HL-60/S4 (cell line): ENCODE results near the gene CTIF.

Source experiments
- in situ Hi-C: fragments of 300-500 bp; cut with MboI; formaldehyde crosslinking; loops from 2 replicates; pipeline ENCODE4 v1.14.3; 2022; ENCODE audit warnings: low sequenced_read_pairs

CTIF gene

GRCh38 chr18:48617844-48618497, 79.1 kb downstream of the CTIF start:
- in situ Hi-C loops, result no loop called here

DNA sequence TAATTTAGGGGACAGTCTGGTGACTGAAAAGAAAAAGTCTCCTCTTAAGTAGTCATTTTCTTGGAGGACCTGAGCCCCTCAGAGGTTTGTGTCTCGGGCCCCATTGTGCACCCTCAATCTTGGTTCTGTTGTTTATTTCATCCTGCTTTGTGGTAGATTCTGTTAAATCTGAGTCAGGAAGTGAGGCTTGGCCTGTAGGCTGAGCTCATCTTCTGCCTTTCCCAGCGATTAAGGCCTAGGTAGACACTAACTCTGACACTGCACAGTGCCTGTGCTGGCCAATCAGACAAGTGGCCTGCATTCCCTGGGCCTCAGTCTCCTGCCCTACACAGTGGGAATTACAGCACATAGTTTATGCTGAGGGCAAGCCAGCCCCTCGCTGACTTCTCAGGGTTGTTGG, 80.2 kb downstream of the CTIF start:
- in situ Hi-C loops, result no loop called here

DNA sequence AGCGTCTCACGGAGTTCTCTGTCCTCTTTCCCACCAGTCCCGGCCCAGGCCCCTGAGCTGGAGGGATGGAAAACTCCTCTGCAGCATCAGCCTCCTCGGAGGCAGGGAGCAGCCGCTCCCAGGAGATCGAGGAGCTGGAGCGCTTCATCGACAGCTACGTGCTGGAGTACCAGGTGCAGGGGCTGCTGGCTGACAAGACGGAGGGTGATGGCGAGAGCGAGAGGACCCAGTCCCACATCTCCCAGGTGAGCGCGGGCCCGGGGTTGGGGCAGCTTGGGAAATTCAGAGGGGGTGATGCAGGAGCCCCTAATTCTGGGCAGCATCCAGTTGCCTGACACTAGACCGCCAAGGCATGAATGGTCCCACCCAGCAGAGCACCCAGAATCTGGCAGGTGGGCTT, 80.7 kb downstream of the CTIF start:
- in situ Hi-C loops, result no loop called here

DNA sequence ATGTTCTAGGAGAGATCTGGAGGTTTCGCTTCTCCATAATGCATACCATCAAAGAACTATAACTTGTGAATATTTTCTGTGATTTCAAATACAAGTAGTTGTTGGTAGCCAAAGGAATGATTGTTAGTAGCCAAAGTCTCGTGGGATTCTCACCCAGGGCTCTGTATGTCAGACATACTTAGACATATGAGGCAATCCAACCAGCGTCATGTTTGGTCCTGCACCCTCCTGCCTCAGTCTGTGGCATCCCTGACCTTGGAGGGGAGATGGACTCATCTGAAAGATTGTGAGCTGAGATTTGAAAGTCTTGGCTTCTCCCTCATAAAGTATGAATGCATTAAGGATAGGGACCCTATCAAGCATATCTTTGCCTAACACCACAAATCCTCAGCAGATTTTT, 81.2 kb downstream of the CTIF start:
- in situ Hi-C loops, result no loop called here

- in situ Hi-C loops, result no loop called here
These were observed 82.4 kb downstream of the CTIF start for GRCh38 chr18:48621240-48621639.

DNA sequence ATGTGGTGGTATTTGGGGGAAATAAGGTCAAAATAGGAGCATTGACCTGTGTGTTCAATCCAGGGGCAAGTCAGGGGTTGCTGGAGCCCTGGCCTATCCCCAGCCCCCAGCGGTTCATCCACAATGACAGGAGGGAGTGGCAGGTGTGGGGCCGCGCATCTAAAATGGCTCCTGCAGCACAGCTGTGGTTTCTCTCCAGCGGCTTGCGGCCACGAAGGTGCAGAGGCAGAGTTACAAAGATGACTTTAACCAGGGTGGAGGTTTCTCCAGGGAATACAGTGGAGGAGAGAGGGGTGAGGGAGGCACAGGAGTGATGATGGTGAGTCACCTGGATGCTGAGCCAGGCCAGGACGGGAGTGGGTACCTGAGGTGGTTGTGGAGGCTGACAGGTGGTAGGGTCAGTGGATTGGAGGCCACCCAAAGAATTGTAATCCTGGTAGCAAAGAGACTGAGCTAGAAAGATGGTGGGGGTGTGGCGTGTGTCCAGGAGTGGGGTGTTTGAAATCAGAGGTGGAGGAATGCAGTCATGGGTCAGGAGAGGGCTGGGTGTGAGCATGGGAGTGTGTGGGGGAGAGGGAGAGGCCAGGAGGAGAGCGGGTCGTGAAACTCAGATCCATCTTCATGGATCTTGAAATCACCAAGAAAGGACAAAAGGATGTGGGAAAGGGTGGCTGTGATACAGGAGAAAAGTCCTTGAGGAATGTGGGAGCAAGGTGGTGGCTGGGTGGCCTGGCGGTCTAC, 83.2 kb downstream of the CTIF start:
- in situ Hi-C loops, result no loop called here

- in situ Hi-C loops, result no loop called here
These were observed 84.1 kb downstream of the CTIF start for GRCh38 chr18:48622911-48623431.

DNA sequence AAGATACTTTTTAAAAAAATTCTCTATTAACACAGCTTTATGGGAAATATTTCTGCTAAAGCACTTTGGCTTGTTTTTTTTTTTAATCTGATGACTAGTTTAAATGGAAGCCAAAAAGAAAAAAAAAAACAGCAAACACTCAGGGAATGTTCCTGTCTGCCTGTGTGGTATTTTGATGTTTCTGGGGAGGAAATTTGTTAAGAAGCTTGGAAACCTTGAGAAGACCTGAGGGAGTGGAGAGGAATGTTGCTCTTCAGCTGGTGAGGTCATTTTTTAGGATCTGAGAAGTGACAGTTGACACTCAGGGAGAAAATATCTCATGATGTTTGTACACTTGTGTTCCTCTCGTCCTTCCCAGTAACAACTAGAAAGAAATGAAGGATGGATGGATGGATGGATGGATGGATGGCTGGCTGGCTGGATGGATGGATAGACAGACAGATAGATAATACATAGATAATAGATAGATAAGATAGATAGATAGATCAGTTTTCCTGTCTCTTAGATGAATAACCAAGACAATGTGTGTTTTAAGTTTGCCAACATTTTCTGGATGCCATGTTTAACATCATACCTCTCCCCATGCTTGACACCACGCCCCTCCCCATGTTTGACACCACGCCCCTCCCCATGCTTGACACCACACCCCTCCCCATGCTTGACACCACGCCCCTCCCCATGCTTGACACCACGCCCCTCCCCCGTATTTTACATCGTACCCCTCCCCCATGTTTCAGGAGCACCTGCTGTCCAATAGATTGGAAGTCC, 84.8 kb downstream of the CTIF start:
- in situ Hi-C loops, result no loop called here

- in situ Hi-C loops, result no loop called here
These were observed 86.0 kb downstream of the CTIF start for GRCh38 chr18:48624856-48625255.

GRCh38 chr18:48627216-48627615, 88.4 kb downstream of the CTIF start:
- in situ Hi-C loops, result no loop called here

DNA sequence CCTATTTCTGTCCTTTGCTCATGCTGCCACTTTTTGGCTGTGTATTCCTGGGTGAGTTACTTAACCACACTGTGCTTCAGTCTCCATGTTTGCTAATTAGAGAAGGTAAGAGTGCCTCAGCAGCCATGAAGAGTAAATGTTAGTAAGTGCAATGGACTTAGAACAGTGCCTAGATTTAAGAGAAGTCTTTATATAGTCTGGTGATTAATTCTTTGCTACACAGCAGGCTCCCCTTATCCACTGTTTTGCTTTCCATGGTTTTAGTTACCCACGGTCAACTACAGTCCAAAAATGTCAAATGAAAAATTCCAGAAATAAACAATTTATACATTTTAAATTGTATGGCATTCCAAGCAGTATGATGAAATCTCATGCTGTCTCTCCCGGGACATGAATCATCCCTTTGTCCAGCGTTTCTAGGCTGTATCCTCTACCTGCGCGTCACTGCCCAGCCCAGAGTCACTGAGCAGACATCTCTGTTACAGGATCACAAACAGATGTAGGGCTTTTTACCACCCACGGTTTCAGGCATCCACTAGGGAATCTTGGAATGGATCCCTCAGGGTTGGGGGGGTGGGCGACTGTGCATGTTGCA, 91.0 kb downstream of the CTIF start:
- in situ Hi-C loops, result no loop called here

GRCh38 chr18:48631851-48632250, 93.0 kb downstream of the CTIF start:
- in situ Hi-C loops, result no loop called here

DNA sequence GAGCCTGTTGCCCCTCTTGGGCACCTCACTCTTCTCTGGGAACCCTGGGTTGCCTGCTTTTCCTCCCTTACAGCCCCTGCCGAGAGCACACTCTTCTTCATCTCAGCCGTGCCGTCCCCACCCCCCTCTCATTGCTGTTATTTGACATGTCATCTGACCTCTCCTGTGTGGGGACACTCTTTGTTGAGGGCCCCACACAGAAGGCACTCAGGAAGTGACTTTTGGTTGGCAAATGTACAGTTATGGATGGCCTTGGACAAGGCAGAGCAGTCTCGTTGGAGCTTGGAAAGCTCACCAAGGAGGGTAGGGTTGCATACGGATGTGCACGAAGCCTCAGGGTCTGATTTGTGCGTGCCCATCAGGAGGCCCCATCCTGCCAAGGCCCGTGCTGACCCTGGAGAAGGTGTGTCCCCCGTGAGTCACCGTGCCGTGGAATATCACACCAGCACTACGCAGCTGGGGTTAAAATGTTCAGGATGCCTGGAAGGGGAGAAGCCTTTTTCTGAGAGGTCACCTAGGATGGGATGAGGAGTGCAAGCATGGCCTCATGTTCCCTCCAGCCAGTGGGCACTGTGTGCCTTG, 93.9 kb downstream of the CTIF start:
- in situ Hi-C loops, result no loop called here

DNA sequence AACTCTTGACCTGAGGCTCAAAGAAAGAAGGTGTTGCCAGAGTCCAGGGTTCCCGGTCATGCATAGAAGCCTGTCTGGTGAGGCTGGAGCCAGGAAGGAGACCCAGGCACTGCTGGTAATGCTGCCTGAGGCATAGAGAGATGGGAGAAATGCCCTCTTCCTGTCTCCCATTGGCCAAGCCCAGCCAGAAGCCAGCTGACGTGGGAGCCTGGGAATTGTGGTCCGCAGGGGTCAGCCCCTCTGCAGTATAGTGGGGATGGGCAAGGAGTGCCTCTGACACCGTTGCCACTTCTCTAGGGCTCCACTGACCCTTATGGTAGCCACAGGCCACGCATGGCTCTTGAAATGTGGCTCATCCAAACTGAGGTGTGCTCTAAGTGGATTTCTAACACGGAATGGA, 95.7 kb downstream of the CTIF start:
- in situ Hi-C loops, result no loop called here

GRCh38 chr18:48634975-48635374, 96.1 kb downstream of the CTIF start:
- in situ Hi-C loops, result no loop called here

DNA sequence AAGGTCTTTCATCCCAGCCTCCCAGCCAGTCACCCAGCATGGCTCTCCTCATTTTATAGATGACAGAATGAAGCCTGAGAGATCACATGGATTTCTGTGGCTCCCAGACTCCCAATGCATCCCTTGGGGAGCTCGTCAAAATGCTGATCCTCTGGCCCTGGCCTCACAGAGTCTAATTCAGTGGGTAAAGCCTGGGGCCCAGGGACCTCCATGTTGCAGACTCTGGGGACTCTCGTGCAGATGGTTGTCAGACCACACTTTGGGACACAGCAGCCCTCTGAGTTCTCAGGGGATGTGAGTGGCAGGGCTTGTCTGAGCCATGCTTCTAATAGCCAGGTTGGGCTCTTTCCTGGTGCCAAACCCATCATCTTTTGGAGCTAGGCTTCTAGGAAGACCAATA, 97.0 kb downstream of the CTIF start:
- in situ Hi-C loops, result no loop called here

- in situ Hi-C loops, result no loop called here
These were observed 97.6 kb downstream of the CTIF start for GRCh38 chr18:48636436-48636835.

DNA sequence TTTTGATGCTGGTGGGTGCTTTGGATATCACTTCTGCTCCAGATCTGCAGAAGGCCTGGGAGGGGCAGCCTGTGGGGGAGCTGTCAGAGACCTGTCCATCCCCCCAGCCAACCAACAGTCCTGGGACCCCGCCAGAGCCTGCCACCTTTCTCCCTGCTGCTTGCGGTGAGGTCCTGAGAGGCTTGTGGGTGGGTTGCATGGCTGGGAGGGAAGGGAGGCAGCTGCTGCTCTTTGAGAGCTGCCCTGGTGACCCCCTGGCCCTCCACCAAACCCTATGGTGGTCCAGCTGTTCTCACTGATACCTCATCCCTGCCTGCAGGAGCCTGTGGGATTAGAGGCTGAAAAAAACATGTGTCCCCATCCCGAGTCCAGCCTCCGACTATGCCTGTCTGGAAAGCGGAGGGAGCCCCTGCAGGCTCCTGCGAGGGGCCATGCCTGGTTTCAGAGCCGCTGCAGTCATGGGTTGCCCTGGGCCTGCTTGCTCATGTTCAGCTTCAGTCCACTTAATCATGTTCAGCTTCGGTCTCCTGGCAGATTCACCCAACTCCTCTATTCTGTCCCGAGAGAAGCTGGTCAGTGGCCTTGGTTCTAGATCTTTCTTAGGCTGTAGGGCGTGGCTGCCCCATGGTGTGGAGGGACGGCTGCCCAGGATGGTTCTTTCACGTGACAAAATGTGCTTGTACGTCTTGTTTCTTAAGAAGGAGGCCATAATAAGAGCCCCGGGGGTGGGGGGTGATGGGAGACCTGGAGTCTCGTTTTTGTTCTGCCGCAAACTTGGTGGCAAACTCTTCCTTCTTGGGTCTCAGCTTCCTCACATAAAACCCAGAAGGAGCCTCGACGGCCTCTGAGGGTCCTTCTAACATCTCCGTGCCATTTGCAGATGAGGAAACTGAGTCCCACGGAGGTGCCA, 98.5 kb downstream of the CTIF start:
- in situ Hi-C loops, result no loop called here

DNA sequence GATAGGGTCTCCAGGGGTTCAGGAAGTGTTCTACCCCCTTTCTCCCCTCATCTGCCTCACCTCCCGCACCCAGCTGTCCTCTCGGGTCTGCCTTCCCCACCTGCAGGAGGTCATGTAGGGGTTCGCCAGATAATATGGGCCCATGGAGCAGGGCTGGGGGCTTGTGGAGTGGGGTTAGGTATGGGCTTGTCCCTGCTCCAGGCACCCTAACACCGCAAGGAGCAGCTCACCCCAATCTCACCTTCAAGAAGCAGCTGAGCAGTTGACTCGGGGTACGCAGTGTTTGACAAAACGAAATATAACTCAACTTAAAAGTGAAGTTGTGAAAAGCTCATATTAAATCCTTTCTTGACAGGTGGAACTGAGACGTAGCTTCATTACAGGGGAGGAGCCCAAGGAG, 99.6 kb downstream of the CTIF start:
- in situ Hi-C loops, result no loop called here
